ENCODE results near the gene OSM. TPM values are rescaled to one million over a fixed set of nuclear protein-coding genes. Genes with fewer than 3 reads are reported as not detected.

The OSM gene
- total RNA-seq, 1 experiment from 2014 or later, result not detected

DNA sequence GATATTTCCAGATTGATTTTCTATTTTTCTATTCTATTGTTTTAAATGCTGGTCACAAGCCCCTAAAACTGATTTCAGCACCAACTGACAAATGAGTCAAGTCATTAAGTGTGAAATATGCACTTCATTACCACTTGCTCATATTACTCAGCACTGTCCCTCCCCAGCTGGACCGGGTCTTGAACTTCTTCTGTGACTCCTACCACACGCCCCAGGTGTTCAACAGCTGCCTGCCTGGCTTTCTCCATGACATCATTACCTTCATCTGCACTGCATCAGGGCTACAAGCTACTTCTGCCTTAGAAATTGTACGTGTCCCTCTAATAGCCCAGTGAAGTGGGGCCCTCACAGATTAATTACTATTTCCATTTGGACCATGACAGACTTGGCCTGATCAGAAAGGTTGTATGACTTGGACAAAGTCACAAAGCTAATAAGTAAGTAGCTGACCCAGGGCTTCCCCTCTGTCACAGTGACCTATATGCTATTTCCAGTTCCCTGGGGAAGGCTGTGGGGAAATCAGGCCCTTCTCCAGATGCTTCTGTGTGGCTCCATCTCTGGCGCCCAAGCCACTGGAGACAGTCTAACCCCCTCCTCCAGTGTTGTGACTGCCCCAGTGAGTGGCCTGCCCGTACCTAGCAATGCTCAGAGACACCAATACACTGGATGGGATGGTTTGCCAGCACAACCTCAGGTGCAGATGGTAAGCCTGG is 42.0 kb upstream of the OSM start:
- BruUV-seq (replicated peaks), result no TSS peak
- Mint-ChIP-seq H3K4me3 (ENCODE audit: low read depth, unreplicated experiment) (no peak overlapping the region), H3K9me3 (ENCODE audit: low read depth, unreplicated experiment) (no peaks in the 10 kb centered on the region), H3K27me3 (ENCODE audit: unreplicated experiment) (no peaks in the 10 kb centered on the region), H3K27ac (ENCODE audit: unreplicated experiment) (no peak overlapping the region), H3K4me1 (ENCODE audit: low read depth, unreplicated experiment) (peaks cover 92% of the 10 kb centered on the region), H3K36me3 (ENCODE audit: insufficient read depth, unreplicated experiment) (peaks cover 8% of the 10 kb centered on the region)
- TF ChIP-seq, protein P1, sequence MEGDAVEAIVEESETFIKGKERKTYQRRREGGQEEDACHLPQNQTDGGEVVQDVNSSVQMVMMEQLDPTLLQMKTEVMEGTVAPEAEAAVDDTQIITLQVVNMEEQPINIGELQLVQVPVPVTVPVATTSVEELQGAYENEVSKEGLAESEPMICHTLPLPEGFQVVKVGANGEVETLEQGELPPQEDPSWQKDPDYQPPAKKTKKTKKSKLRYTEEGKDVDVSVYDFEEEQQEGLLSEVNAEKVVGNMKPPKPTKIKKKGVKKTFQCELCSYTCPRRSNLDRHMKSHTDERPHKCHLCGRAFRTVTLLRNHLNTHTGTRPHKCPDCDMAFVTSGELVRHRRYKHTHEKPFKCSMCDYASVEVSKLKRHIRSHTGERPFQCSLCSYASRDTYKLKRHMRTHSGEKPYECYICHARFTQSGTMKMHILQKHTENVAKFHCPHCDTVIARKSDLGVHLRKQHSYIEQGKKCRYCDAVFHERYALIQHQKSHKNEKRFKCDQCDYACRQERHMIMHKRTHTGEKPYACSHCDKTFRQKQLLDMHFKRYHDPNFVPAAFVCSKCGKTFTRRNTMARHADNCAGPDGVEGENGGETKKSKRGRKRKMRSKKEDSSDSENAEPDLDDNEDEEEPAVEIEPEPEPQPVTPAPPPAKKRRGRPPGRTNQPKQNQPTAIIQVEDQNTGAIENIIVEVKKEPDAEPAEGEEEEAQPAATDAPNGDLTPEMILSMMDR (IDR thresholded peaks at IDR 0.05; ENCODE audit: unreplicated experiment), result no peak
- intact Hi-C loops (cut with micrococcal nuclease; ENCODE audit: unreplicated experiment), result no loop called here
- DNase-seq, result no peak
- CTCF ChIA-PET, result interaction anchor here (0.6 to 1.3 kb wide), 2 partner anchors 10 to 120 kb away, joined by 4 to 14 read pairs; no protein-coding TSS in a partner anchor

DNA sequence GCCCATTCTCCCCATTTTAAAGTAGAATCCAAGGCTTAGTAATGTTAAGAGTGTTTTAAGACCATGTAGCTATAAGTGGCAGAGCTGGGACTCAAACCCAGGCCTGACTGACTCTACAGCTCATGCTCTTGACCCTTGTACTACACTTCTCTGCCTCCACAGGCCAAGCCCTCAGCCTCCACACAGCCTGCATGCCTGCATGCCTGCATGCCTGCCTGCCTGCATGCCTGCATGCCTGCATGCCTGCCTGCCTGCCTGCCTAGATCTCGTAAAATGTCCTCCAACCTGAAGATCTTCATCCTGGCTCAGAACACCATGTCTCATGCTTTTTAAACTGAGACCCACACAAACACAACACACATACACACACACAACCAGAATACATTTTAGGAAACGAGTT is 41.4 kb upstream of the OSM start:
- Mint-ChIP-seq H3K27ac (ENCODE audit: unreplicated experiment) (no peak overlapping the region), H3K36me3 (ENCODE audit: insufficient read depth, unreplicated experiment) (peaks cover 8% of the 10 kb centered on the region), H3K9me3 (ENCODE audit: low read depth, unreplicated experiment) (no peaks in the 10 kb centered on the region), H3K4me1 (ENCODE audit: low read depth, unreplicated experiment) (peaks cover 92% of the 10 kb centered on the region), H3K4me3 (ENCODE audit: low read depth, unreplicated experiment) (no peak overlapping the region), H3K27me3 (ENCODE audit: unreplicated experiment) (no peaks in the 10 kb centered on the region)
- BruUV-seq (replicated peaks), result no TSS peak
- CTCF ChIA-PET, result interaction anchor here (0.6 to 1.3 kb wide), 2 partner anchors 10 to 119 kb away, joined by 4 to 14 read pairs; no protein-coding TSS in a partner anchor
- no peak for DNase-seq
- intact Hi-C loops (cut with micrococcal nuclease; ENCODE audit: unreplicated experiment), result no loop called here
- TF ChIP-seq, protein P1 (IDR thresholded peaks at IDR 0.05; ENCODE audit: unreplicated experiment), result no peak

DNA sequence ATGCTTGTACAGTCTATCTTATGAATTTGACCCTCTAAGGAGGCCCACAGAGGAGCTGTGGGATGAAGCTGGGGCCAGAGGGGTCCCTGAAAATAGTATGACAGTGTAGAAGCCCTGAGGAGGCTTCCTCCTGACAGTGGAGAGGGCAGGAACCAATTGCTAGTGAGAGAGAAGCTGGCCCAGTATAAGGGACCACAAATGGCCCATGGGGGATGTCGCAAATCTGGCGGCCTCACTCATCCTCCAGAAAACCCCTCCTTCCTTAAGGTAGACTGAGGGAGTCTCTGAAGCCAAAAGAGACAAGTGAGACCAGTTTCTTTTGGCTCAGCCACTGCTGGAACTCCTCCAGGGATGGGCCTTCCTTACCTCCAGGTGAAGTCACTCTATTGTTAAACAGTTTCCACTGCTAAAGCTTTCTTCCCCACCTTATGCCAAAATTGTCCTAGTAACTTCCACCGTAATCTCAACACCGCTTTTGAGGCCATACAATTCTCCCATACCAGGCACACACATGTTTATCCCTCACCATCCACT is 40.5 kb upstream of the OSM start:
- H3K27ac Mint-ChIP-seq (ENCODE audit: unreplicated experiment), result no peak overlapping the region
- CTCF ChIA-PET, result no interaction called here
- no peaks in the 10 kb centered on the region for H3K9me3 Mint-ChIP-seq (ENCODE audit: low read depth, unreplicated experiment)
- H3K36me3 Mint-ChIP-seq (ENCODE audit: insufficient read depth, unreplicated experiment), result peaks cover 12% of the 10 kb centered on the region
- intact Hi-C loops (cut with micrococcal nuclease; ENCODE audit: unreplicated experiment), result no loop called here
- DNase-seq, result no peak
- H3K4me1 Mint-ChIP-seq (ENCODE audit: low read depth, unreplicated experiment), result peaks cover 92% of the 10 kb centered on the region
- BruUV-seq (replicated peaks), result no TSS peak
- no peaks in the 10 kb centered on the region for H3K27me3 Mint-ChIP-seq (ENCODE audit: unreplicated experiment)
- no peak overlapping the region for H3K4me3 Mint-ChIP-seq (ENCODE audit: low read depth, unreplicated experiment)
- TF ChIP-seq, protein P1 (IDR thresholded peaks at IDR 0.05; ENCODE audit: unreplicated experiment), result no peak

DNA sequence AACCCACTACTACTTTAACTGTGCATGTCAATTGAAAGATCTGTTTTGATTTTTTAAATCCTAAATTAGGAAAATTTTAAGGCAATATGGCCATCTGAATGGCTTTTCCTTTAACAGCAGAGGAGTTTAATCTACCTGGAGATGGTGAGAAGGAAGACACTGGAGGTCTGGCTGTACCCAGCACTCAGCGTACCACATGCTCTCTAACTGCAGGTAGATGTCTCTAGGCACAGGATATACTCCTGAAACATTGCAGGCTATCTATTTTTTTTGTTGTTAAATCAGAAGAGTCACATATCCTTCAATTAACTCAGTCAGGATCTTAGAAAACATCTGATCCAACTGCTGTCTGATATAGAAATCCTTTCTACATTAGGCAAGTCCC is 40.0 kb upstream of the OSM start:
- H3K9me3 Mint-ChIP-seq (ENCODE audit: low read depth, unreplicated experiment), result no peaks in the 10 kb centered on the region
- CTCF ChIA-PET, result no interaction called here
- peak overlapping the region; percentile 77 for H3K27ac Mint-ChIP-seq (ENCODE audit: unreplicated experiment)
- no peak overlapping the region for H3K4me3 Mint-ChIP-seq (ENCODE audit: low read depth, unreplicated experiment)
- no peaks in the 10 kb centered on the region for H3K27me3 Mint-ChIP-seq (ENCODE audit: unreplicated experiment)
- peaks cover 12% of the 10 kb centered on the region for H3K36me3 Mint-ChIP-seq (ENCODE audit: insufficient read depth, unreplicated experiment)
- no peak for DNase-seq
- no TSS peak for BruUV-seq (replicated peaks)
- peaks cover 92% of the 10 kb centered on the region for H3K4me1 Mint-ChIP-seq (ENCODE audit: low read depth, unreplicated experiment)
- TF ChIP-seq, protein P1 (IDR thresholded peaks at IDR 0.05; ENCODE audit: unreplicated experiment), result no peak
- intact Hi-C loops (cut with micrococcal nuclease; ENCODE audit: unreplicated experiment), result no loop called here
